A549 (cell line): ENCODE results near the gene CLRN1. TPM values are rescaled to one million over a fixed set of nuclear protein-coding genes. Genes with fewer than 3 reads are reported as not detected.
A peak's percentile ranks its signal among the peaks of the same experiment; 100 is the strongest.

Experiments used
- ATAC-seq, 2 experiments: fragments of 200-7000 bp in 1 of 2; fragments of >200 bp in 1 of 2; cut with Nextera tagmentation in 1 of 2; cut with Tn5 transposase in 1 of 2; 3 replicates each; pipeline versions ENCODE4 v1.8.0 to v1.9.1; 2018 to 2020; ENCODE audit warnings: mild to moderate bottlenecking in 1 of 2, moderate library complexity in 1 of 2
- CTCF ChIA-PET: fragments of 300-600 bp; sonication (Branson Sonifier 250); formaldehyde crosslinking; extraction: SDS; loops from one replicate; lab custom pipeline; 2021; ENCODE audit warnings: antibody characterized with exemption, inconsistent platforms; lab: Yijun Ruan, JAX
- POLR2A ChIA-PET: fragments of 350-600 bp; formaldehyde crosslinking; extraction: SDS; loops from one replicate; lab custom pipeline; 2021; ENCODE audit warnings: antibody characterized with exemption, inconsistent platforms; lab: Yijun Ruan, JAX
- DNase-seq, 2 experiments: peaks; one replicate each; pipeline versions ENCODE4 v3.0.0 to v3.0.0-alpha.2; 2011 to 2016; ENCODE audit warnings: low read depth in 1 of 2, low spot score in 1 of 2
- FAIRE-seq: peaks from 2 replicates; lab custom pipeline; 2011; peaks lifted over from hg19 to GRCh38; lab: Jason Lieb, UNC
- H3K27ac ChIP-seq, 2 experiments: fragments of >200 bp; sonication (Bioruptor Twin); formaldehyde crosslinking; 3 replicates each; pipeline ENCODE4 v1.5.1; 2016 to 2017
- H3K4me1 ChIP-seq: fragments of >200 bp; sonication (Bioruptor Twin); formaldehyde crosslinking; 3 replicates; pipeline ENCODE4 v1.6.1; 2016
- H3K4me2 ChIP-seq: fragments of >200 bp; sonication (Bioruptor Twin); formaldehyde crosslinking; 3 replicates; pipeline ENCODE4 v1.6.1; 2016
- H3K4me3 ChIP-seq: fragments of >200 bp; sonication (Bioruptor Twin); formaldehyde crosslinking; 3 replicates; pipeline ENCODE4 v1.5.1; 2016
- H3K9me3 ChIP-seq: fragments of >200 bp; sonication (Bioruptor Twin); formaldehyde crosslinking; 3 replicates; pipeline ENCODE4 v1.6.1; 2016
- CTCF ChIP-seq: fragments of >200 bp; sonication (Bioruptor Twin); formaldehyde crosslinking; IDR thresholded peaks from 3 replicates; pipeline ENCODE4 v1.5.1; 2016
- EHF ChIP-seq: fragments of 250-450 bp; sonication (Bioruptor Pico); IDR thresholded peaks from 2 replicates; pipeline ENCODE4 v1.5.0; 2020; ENCODE audit warnings: mild to moderate bottlenecking
- EHMT2 ChIP-seq: fragments of 200-600 bp; sonication (generic); IDR thresholded peaks from 2 replicates; pipeline ENCODE4 v1.6.1; 2016; ENCODE audit warnings: antibody characterized with exemption, low read depth, mild to moderate bottlenecking, moderate library complexity
- ELK1 ChIP-seq: fragments of 150-350 bp; IDR thresholded peaks from 2 replicates; pipeline ENCODE4 v1.6.1; 2014; ENCODE audit warnings: low read depth, mild to moderate bottlenecking, low read length
- GATA3 ChIP-seq: IDR thresholded peaks from 2 replicates; pipeline ENCODE4 v1.6.1; 2012; ENCODE audit warnings: borderline replicate concordance
- HDAC2 ChIP-seq: fragments of 200-600 bp; sonication (generic); IDR thresholded peaks from 2 replicates; pipeline ENCODE4 v1.6.1; 2016
- HMGXB4 ChIP-seq: fragments of 250-450 bp; sonication (Bioruptor Pico); IDR thresholded peaks from 2 replicates; pipeline ENCODE4 v1.5.0; 2021; ENCODE audit warnings: mild to moderate bottlenecking, moderate library complexity, borderline replicate concordance
- MAZ ChIP-seq: fragments of 150-350 bp; IDR thresholded peaks from 2 replicates; pipeline ENCODE4 v1.6.1; 2014; ENCODE audit warnings: antibody characterized with exemption, low read depth, low read length, borderline replicate concordance
- NFE2L2 ChIP-seq: fragments of 150-350 bp; conservative IDR thresholded peaks from 2 replicates; pipeline ENCODE4 v1.6.1; 2014; ENCODE audit warnings: low read length
- PBX3 ChIP-seq: IDR thresholded peaks from 2 replicates; pipeline ENCODE4 v1.6.1; 2012
- PHF8 ChIP-seq: fragments of 200-600 bp; sonication (generic); IDR thresholded peaks from 2 replicates; pipeline ENCODE4 v1.6.1; 2016; ENCODE audit warnings: low read depth, mild to moderate bottlenecking, antibody characterized with exemption, moderate library complexity, borderline replicate concordance
- RAD21 ChIP-seq, 2 experiments: fragments of >200 bp in 1 of 2; sonication (Bioruptor Twin) in 1 of 2; formaldehyde crosslinking in 1 of 2; IDR thresholded peaks in 1 of 2; conservative IDR thresholded peaks in 1 of 2; 2 replicates in 1 of 2; 3 replicates in 1 of 2; pipeline ENCODE4 v1.6.1; 2012 to 2018; ENCODE audit warnings: inconsistent platforms in 1 of 2
- RNF2 ChIP-seq: fragments of 200-600 bp; sonication (generic); IDR thresholded peaks from 2 replicates; pipeline ENCODE4 v1.6.1; 2016; ENCODE audit warnings: low read depth, mild to moderate bottlenecking, antibody characterized with exemption, moderate library complexity, borderline replicate concordance
- SREBF2 ChIP-seq: fragments of 450-650 bp; IDR thresholded peaks from 2 replicates; pipeline ENCODE4 v1.6.1; 2014; ENCODE audit warnings: mild to moderate bottlenecking, moderate library complexity
- TFCP2L1 ChIP-seq: fragments of 250-450 bp; sonication (Bioruptor Pico); IDR thresholded peaks from 2 replicates; pipeline ENCODE4 v1.5.0; 2021; ENCODE audit warnings: mild to moderate bottlenecking
- TP53 ChIP-seq: fragments of 250-450 bp; sonication (Bioruptor Pico); IDR thresholded peaks from 2 replicates; pipeline ENCODE4 v1.5.0; 2021; ENCODE audit warnings: mild to moderate bottlenecking, moderate library complexity
- ZC3H11A ChIP-seq: fragments of 450-650 bp; IDR thresholded peaks from 2 replicates; pipeline ENCODE4 v1.6.1; 2014; ENCODE audit warnings: antibody characterized with exemption, mild to moderate bottlenecking
- ZNF302 ChIP-seq: fragments of 250-450 bp; sonication (Bioruptor Pico); IDR thresholded peaks from 2 replicates; pipeline ENCODE4 v1.9.0; 2021; ENCODE audit warnings: inconsistent platforms, mild to moderate bottlenecking, moderate library complexity
- WGBS: methylation state at CpG from one replicate; pipeline ENCODE4 v1.1.6; 2017; ENCODE audit errors: missing lambda C conversion rate; 5-methylcytosine and 5-hydroxymethylcytosine counted together
- polyA plus RNA-seq, 4 experiments: library from polyadenylated mRNA; depleted of rRNA in 3 of 4; stranded (reverse); fragments of >200 nt; fragmentation: RNase III in 1 of 4; extraction: RNeasy Plus Mini Kit Qiagen cat#74134 plus additional on column Dnase treatment in 1 of 4; gene quantifications; 2 replicates in 3 of 4; 3 replicates in 1 of 4; pipeline ENCODE4 v1.2.3, GENCODE V29; 2011 to 2017

Gene CLRN1
- polyA plus RNA-seq, 2 of the 4 experiments (the other 2 are of a cell fraction): not detected

- no peaks in the 10 kb centered on the region for H3K9me3 ChIP-seq
- H3K4me1 ChIP-seq: no peaks in the 10 kb centered on the region
- ATAC-seq: peak in 1 of 2 experiments; percentile 62; a peak in 1 of 6 replicates
- H3K4me2 ChIP-seq: no peak overlapping the region
- ChIA-PET CTCF (interaction anchor here (1.0 to 1.6 kb wide), 2 partner anchors 26 to 31 kb away, joined by 3 to 5 read pairs; no protein-coding TSS in a partner anchor), POLR2A (no interaction called here)
- H3K4me3 ChIP-seq: no peak overlapping the region
- no peak for FAIRE-seq
- no peak for DNase-seq
- no peak overlapping the region for H3K27ac ChIP-seq
- TF ChIP-seq RAD21 (conservative IDR thresholded peaks at IDR 0.05 in 1 of 2, IDR thresholded peaks at IDR 0.05 in 1 of 2) (no peak), EHF (CRISPR knock-in tag) (no peak), TFCP2L1 (CRISPR knock-in tag) (no peak), HDAC2 (no peak), EHMT2 (no peak), PHF8 (no peak), CTCF (no peak), HMGXB4 (CRISPR knock-in tag) (no peak), NFE2L2 (no peak)
- 10% methylated on average over 6 of the region's 6 CpGs for WGBS
Measured at GRCh38 chr3:150956376-150956775, 16.2 kb downstream of the CLRN1 start.

GRCh38 chr3:150951923-150952322 is 20.6 kb downstream of the CLRN1 start:
- ChIA-PET POLR2A (no interaction called here), CTCF (no interaction called here)
- no peak overlapping the region for H3K4me2 ChIP-seq
- TF ChIP-seq NFE2L2 (no peak), ZNF302 (no peak), PHF8 (no peak)
- TF ChIP-seq, all 56 proteins: peak for 0
- H3K9me3 ChIP-seq: no peaks in the 10 kb centered on the region
- ATAC-seq (no peak), DNase-seq (no peak), FAIRE-seq (no peak)
- no peaks in the 10 kb centered on the region for H3K4me1 ChIP-seq
- H3K27ac ChIP-seq: no peak overlapping the region
- H3K4me3 ChIP-seq: no peak overlapping the region
- WGBS: 40% methylated on average over 13 of the region's 13 CpGs

- no peak overlapping the region for H3K4me2 ChIP-seq
- TF ChIP-seq GATA3 (no peak), SREBF2 (no peak), PHF8 (no peak), PBX3 (no peak), MAZ (no peak), ELK1 (no peak), EHMT2 (no peak), ZC3H11A (no peak), RNF2 (no peak), TP53 (CRISPR knock-in tag) (no peak)
- CTCF ChIA-PET: interaction anchor here (0.6 to 1.0 kb wide), 2 partner anchors 140 to 173 kb away, joined by 3 read pairs; partner anchors contain the start of gene MED12L
- H3K9me3 ChIP-seq: no peaks in the 10 kb centered on the region
- DNase-seq (no peak), FAIRE-seq (no peak), ATAC-seq (no peak)
- no peak overlapping the region for H3K4me3 ChIP-seq
- H3K27ac ChIP-seq: no peak overlapping the region
- POLR2A ChIA-PET: no interaction called here
- no peaks in the 10 kb centered on the region for H3K4me1 ChIP-seq
- 4% methylated on average over 3 of the region's 3 CpGs for WGBS
Measured at GRCh38 chr3:150945226-150946032, 27.1 kb downstream of the CLRN1 start.
